Ovary (tissue), 3 donors: Measurements from ENCODE around the gene ARHGAP27.
"Not testable (repeated sequence)": the region's sequence is repeated elsewhere in the genome, so short reads cannot be mapped to it uniquely, and the experiment has no call there.

Experiments
- CTCF ChIP-seq, 3 donors: fragments of 450-650 bp in 2 of 3; fragments of 200-600 bp in 1 of 3; IDR thresholded peaks; one replicate each; pipeline versions ENCODE4 v1.5.1 to v1.8.0; 2016 to 2022; ENCODE audit warnings: antibody characterized with exemption in 3 of 3, mild to moderate bottlenecking in 1 of 3
- POLR2A ChIP-seq: fragments of 450-650 bp; IDR thresholded peaks from one replicate; pipeline ENCODE4 v1.6.1; 2017; ENCODE audit warnings: antibody characterized with exemption, mild to moderate bottlenecking, moderate library complexity
- donor health status: DM: no; HTN: no; CAD: no.

GRCh38 chr17:45443371-45444260 lies 10.9 kb upstream of the ARHGAP27 start:
- not testable (repeated sequence) for TF ChIP-seq POLR2A; CTCF (IDR thresholded peaks at IDR 0.05)
